D341Med (cell line): Measurements from ENCODE around the gene NATD1.
"Not testable (repeated sequence)": the region's sequence is repeated elsewhere in the genome, so short reads cannot be mapped to it uniquely, and the experiment has no call there.

Experiments used
- DNase-seq: peaks from one replicate; pipeline ENCODE4 v3.0.0; 2012; ENCODE audit warnings: low spot score

NATD1 gene

GRCh38 chr17:21214777-21215541 lies 38.3 kb downstream of the NATD1 start:
- DNase-seq = peak; percentile 62

- DNase-seq = peak; percentile 99
Measured at GRCh38 chr17:21214015-21214776, 39.0 kb downstream of the NATD1 start, which contains the start of gene TMEM11. Gene TMEM11, minus strand, starts transcription at chr17:21214161. Its CDS starts 9 bp downstream, at chr17:21214152.

- DNase-seq = no peak
Measured at GRCh38 chr17:21213638-21214014, 39.6 kb downstream of the NATD1 start.

DNA sequence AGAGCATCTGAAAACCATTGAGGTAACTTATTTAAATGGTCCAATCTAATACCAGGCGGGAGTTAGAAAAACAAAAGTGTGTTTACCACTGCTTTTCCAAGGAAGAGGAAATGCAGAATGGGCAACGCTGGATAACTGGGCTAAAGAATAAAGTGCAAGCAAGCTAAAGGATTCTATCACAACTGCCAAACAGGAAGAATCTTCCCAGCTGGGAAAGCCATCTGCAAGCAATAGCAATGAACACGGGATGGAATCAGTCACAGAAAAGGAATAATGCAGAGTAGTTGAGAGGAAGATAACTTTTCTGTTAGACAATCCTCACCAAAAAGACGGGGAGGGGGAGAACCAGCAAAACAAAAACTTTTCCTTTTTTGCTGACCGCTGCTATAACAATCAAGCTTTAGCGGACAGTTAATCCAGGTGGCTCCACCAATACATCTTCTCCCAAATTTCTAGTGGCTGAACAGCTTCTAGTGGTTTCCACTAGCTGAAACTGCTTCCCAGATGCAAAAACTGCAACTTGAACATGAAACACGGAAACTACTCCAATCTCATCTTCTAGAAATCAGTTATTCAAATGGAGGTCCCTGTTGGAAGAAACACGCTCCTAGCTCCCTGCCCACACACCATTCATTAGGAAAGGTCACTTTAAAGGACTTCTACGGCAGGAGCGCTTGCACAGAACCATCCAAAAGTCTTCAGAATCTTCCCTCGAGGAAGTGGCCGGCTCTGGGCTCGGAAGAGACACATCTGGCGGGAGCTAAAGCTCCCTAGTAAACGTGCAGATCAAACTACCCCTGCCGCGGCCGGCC lies 40.2 kb downstream of the NATD1 start:
- no peak for DNase-seq

GRCh38 chr17:21211825-21212479 lies 41.3 kb downstream of the NATD1 start:
- no peak for DNase-seq

DNA sequence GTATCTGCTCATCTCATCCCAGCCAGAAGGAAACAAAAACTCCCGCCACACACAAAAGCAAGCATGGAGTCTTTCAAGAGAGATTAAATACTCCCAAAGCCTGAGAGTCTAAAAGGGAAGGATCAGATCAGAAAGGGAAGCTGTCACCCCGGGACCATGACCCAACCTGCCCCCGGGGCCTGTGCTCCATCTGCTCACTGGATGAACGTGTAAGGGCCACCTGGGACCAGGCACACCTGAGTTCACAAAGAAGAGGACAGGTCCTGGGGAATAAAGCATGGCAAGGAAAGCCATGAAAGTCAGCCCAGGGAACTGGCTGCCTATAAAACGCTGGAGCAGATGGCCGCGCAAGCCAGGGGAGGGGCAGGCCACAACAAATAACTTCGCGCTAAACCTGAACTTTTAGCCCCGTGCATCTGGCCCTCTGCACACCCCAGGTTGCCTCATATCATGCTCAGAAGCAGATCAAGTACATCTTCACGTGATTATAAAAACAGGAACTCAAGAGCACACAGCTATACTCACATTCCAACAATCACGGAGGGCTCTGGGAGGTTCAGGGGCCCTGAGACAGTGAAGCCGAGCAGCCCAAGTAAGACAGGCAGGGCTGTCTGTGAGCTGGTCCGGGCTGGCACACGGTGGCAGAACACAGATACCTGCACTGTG lies 42.7 kb downstream of the NATD1 start:
- DNase-seq = peak; percentile 67

GRCh38 chr17:21209511-21210175 lies 43.6 kb downstream of the NATD1 start:
- no peak for DNase-seq

- no peak for DNase-seq
Measured at GRCh38 chr17:21208352-21208751, 44.9 kb downstream of the NATD1 start.

GRCh38 chr17:21204935-21205334 lies 48.3 kb downstream of the NATD1 start:
- DNase-seq = no peak

DNA sequence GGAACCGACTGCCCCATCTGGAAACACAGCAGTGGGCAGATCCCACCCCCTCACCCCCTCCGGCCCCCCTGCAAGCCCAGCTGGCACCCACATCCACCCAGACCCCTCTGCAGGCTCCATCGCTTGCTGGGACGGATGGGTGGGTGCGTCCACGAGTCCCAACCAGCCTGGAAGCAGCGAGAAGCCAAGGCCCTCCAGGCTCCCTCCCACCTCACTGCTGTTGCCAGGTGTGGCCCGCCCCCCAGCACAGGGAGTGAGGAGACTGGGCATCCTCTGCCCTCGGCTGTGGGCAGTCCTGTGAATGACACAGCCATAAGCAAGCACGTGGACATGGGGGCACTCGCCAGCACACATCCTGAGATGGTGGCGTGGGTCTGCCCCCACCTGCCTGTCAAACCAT lies 50.7 kb downstream of the NATD1 start:
- no peak for DNase-seq

DNA sequence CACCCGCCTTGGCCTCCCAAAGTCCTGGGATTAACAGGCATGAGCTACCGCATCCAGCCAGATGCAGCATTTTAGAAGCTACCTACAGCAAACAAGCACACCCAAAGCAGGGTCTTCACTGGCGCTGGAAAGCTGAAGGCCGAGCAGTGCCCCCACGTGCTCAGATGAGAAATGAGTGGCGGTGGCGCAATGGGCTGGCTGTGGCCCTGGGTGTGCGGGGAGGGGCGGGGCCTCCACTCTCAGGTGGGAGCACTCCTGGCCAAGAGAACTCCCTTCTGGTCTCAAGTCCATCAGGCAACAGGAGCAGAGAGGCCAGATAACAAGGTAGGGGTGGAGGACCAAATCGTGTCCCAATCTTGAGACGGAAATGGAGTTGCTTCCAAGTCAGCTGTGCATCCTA lies 51.3 kb downstream of the NATD1 start:
- DNase-seq = no peak

- peak; percentile 61 for DNase-seq
Measured at GRCh38 chr17:21201298-21201595, 52.0 kb downstream of the NATD1 start.

DNA sequence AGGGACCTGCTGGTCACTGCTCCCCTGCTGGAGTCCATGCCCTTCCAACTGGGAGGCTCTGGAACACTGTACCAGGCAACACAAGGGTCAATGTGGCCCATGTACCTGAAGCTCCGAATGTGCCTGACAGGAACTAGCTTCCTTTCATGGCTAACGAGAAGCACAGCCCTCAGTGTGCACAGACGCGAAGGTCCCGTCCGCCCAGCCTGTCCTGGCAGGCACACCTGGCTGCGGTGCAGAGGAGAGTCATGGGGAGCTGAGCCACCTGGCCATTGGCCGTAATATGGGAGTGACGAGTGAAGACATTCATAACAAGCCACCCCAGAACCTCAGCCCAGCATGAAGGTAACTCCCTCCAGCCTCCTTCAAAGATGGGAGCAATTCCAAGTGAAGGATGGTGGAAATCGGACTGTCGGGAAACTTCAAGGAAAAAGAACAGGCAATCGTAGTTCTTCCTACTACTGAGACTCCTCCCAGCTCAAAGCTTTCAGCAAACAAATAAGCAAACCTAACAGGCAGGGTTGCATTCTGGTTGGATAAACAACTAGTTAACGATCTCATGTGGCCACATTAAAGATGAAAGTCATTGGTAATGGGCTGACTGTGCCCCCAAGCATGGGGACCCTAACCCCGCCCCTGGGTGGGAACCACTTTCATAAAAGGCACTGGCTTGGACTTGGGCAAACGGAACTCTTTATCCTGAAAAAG lies 52.5 kb downstream of the NATD1 start:
- no peak for DNase-seq

DNA sequence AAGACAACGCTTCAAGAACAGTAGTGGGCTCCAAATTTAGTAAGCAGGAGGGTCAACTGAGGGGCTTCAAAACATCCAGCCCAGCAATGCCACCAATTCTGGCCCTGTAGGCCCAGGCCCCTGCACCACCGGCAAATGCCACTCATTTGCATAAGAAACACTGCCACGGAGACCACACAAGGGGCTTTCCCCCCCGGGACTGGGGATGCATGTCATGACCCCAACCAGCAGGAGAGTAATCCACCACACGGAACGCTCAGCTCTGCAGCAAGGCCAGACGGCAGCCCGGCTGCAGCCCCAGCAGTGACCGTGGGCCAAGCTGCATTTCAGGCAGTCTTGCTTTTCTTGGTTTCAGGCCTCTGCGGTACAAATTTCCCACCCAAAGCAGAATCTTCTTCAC lies 53.4 kb downstream of the NATD1 start:
- no peak for DNase-seq

DNA sequence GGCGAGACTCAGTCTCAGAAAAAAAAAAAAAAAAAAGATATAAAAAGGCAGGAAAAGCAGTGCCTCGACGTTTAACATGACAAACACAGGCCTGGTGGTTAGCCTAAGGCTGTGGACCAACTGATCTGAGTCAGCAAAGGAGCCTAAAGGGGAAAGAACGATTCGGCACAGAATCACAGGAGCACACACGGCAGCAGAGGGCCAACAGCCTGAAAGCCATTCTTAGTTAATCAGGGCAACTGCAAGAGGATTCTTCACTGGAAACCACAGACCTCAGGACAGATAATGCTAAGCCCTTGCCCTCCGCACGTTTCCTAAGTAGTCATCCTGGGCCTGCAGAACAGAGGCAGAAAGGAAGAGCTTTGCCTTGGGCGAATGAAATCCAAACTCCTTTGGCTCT lies 53.9 kb downstream of the NATD1 start:
- DNase-seq = no peak

DNA sequence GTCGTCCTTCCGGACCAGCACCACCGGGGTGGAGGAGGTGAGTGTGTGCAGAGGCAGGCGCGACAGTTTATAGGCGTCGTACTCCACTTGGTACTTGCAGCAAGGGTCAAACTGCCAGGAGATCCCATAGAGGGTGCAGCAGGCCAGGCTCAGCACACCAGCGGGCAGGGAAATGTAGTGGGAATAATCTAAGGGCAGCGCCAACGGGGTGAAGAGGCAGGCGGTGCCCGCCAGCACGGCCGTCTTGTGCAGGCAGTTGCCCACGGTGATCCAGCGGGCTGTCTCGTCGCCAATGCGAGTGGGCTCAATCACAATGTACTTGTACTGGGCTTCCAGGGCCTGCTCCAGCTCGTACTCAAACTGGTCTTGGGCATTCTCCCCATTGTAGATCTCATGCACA lies 54.8 kb downstream of the NATD1 start:
- DNase-seq = no peak

DNA sequence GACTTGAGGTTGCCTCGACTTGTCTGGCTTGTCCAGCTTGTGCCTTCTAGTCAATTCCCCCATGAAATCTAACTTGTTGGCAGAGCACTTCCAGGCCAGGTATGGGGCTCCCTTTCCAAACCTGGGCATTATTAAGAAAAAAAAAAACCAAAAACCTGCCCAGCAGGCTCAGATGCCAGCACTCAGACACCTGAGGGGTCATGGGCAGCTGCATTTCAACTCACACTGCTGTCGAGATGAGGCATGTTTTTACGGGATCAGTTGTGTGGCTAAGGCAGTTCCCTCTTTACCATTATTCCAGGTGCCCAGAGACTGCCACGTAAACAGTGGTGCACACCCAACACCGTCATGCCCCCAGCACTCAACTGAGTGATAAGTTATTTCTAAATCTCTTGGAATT lies 57.1 kb downstream of the NATD1 start:
- no peak for DNase-seq

GRCh38 chr17:21194703-21195102 lies 58.5 kb downstream of the NATD1 start:
- no peak for DNase-seq

DNA sequence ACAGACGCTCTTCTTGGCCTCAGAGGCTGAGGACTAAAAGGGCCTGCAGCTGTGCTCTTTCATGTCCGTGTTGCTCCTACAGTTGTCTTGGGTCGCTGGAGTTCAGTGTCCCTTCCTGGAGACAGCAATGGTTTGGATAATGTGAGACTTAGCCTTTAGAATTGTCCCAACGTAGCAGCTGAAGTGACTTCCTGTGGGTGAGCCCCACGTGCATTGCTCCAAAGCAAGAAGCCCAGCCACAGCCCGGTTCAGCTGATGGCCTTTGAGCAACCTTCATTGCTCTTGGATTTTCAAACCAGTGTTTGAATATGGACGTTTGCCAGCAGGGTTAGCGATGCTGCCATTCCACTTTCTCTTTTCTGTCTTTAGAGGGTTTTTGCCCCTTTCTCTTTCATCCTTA lies 59.0 kb downstream of the NATD1 start:
- DNase-seq = no peak

DNA sequence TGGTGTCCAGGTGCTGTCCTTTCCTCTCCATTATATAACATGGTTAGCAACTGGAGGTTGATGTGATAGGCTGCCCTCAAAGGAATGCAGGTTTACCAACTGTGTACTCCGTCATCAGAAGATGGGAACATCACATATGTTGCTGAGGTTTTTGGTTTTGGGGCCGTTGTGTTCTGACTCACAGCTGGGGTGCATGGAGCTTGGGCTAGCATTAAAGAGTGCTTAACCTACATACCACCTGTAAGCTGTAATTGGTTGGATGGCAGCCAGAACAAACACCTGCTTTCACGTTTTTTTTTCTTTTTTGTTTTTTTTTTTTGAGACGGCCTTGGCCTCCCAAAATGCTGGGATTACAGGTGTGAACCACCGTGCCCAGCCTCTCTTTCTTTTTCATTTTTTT lies 60.2 kb downstream of the NATD1 start:
- DNase-seq = no peak

GRCh38 chr17:21192414-21192813 lies 60.8 kb downstream of the NATD1 start:
- DNase-seq = not testable (repeated sequence)
